ENCODE measurements around the gene PPT1.

GRCh38 chr1:40044110-40044509 is 52.9 kb downstream of the PPT1 start:
- TF ChIP-seq CTCF (IDR thresholded peaks at IDR 0.05) (no peak), ZFX (IDR thresholded peaks at IDR 0.05; ENCODE audit: borderline replicate concordance) (no peak)

All from 22Rv1 (cell line).